ENCODE data around the gene ERICH6.

The ERICH6 gene

GRCh38 chr3:150733936-150734794 lies 30.4 kb upstream of the ERICH6 start:
- Histone ChIP-seq H3K9ac (ENCODE audit: low read length) (no peak overlapping the region), H3K27me3 (ENCODE audit: low read length) (no peaks in the 10 kb centered on the region), H3F3A (ENCODE audit: insufficient read depth) (no peaks in the 10 kb centered on the region), H3K27ac (ENCODE audit: low read depth, low read length) (no peak overlapping the region), H3K9me3 (ENCODE audit: insufficient read depth, low read length) (no peaks in the 10 kb centered on the region), H3K4me2 (ENCODE audit: low read depth, low read length, poor library complexity, severe bottlenecking) (no peak overlapping the region), H3K79me2 (ENCODE audit: insufficient read depth, low read length) (no peaks in the 10 kb centered on the region), H3K36me3 (ENCODE audit: low read length) (no peaks in the 10 kb centered on the region), H3K9me2 (replicated peaks; ENCODE audit: insufficient read depth, low read length) (no peaks in the 10 kb centered on the region), H3K4me3 (ENCODE audit: insufficient read depth, low read length, poor library complexity, severe bottlenecking) (no peak overlapping the region), H4K20me1 (ENCODE audit: low read depth, low read length) (no peaks in the 10 kb centered on the region), H2AFZ (ENCODE audit: low read depth, low read length, severe bottlenecking) (no peak overlapping the region)
- TF ChIP-seq, protein P1, sequence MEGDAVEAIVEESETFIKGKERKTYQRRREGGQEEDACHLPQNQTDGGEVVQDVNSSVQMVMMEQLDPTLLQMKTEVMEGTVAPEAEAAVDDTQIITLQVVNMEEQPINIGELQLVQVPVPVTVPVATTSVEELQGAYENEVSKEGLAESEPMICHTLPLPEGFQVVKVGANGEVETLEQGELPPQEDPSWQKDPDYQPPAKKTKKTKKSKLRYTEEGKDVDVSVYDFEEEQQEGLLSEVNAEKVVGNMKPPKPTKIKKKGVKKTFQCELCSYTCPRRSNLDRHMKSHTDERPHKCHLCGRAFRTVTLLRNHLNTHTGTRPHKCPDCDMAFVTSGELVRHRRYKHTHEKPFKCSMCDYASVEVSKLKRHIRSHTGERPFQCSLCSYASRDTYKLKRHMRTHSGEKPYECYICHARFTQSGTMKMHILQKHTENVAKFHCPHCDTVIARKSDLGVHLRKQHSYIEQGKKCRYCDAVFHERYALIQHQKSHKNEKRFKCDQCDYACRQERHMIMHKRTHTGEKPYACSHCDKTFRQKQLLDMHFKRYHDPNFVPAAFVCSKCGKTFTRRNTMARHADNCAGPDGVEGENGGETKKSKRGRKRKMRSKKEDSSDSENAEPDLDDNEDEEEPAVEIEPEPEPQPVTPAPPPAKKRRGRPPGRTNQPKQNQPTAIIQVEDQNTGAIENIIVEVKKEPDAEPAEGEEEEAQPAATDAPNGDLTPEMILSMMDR (IDR thresholded peaks at IDR 0.05; ENCODE audit: insufficient read depth, low read length, poor library complexity, severe bottlenecking) = no peak
- TF ChIP-seq EZH2phosphoT487 (conservative IDR thresholded peaks at IDR 0.05; ENCODE audit: low read length) = no peak

DNA sequence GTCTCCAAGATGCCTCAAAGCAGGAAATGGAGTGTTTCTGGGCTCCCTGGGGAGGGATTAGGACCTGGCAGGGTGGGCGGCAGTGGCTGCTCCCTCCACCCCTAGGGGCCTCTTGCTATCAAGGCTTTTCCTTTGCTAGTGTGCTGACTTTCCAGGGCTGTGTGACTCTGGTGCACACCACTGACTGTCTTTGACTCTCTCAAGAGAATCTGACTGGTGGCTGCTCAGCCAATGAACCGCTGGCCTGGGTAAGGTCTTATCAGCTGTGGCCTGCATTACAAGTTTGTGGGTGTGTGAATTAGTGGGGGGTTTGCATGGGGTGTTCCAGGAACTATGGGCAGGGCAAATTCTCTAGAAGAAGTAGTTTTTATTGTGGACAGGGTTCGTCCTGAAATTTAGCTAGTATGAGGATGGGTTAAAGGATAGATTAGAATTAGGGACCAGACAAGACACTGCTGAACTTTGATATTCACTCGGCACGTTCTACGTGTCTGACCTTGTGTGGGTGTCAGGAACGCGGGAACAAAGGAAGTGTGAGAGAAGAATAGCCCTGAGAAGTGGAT lies 29.7 kb upstream of the ERICH6 start:
- Histone ChIP-seq H3K27ac (ENCODE audit: low read depth, low read length) (no peak overlapping the region), H3K27me3 (ENCODE audit: low read length) (no peaks in the 10 kb centered on the region), H2AFZ (ENCODE audit: low read depth, low read length, severe bottlenecking) (no peak overlapping the region), H3K9me3 (ENCODE audit: insufficient read depth, low read length) (no peaks in the 10 kb centered on the region), H3K4me3 (ENCODE audit: insufficient read depth, low read length, poor library complexity, severe bottlenecking) (no peak overlapping the region), H3K9me2 (replicated peaks; ENCODE audit: insufficient read depth, low read length) (no peaks in the 10 kb centered on the region), H3K9ac (ENCODE audit: low read length) (no peak overlapping the region), H4K20me1 (ENCODE audit: low read depth, low read length) (no peaks in the 10 kb centered on the region), H3K4me2 (ENCODE audit: low read depth, low read length, poor library complexity, severe bottlenecking) (no peak overlapping the region), H3K79me2 (ENCODE audit: insufficient read depth, low read length) (no peaks in the 10 kb centered on the region), H3K36me3 (ENCODE audit: low read length) (no peaks in the 10 kb centered on the region), H3F3A (ENCODE audit: insufficient read depth) (no peaks in the 10 kb centered on the region)
- TF ChIP-seq, protein P1 (IDR thresholded peaks at IDR 0.05; ENCODE audit: insufficient read depth, low read length, poor library complexity, severe bottlenecking) = no peak
- TF ChIP-seq EZH2phosphoT487 (conservative IDR thresholded peaks at IDR 0.05; ENCODE audit: low read length) = no peak

GRCh38 chr3:150729682-150730360 lies 26.1 kb upstream of the ERICH6 start:
- Histone ChIP-seq H3F3A (ENCODE audit: insufficient read depth) (no peaks in the 10 kb centered on the region), H3K9ac (ENCODE audit: low read length) (no peak overlapping the region), H3K79me2 (ENCODE audit: insufficient read depth, low read length) (no peaks in the 10 kb centered on the region), H3K36me3 (ENCODE audit: low read length) (no peaks in the 10 kb centered on the region), H4K20me1 (ENCODE audit: low read depth, low read length) (no peaks in the 10 kb centered on the region), H3K4me2 (ENCODE audit: low read depth, low read length, poor library complexity, severe bottlenecking) (no peak overlapping the region), H3K9me3 (ENCODE audit: insufficient read depth, low read length) (no peaks in the 10 kb centered on the region), H3K9me2 (replicated peaks; ENCODE audit: insufficient read depth, low read length) (no peaks in the 10 kb centered on the region), H3K4me3 (ENCODE audit: insufficient read depth, low read length, poor library complexity, severe bottlenecking) (no peak overlapping the region), H3K27me3 (ENCODE audit: low read length) (no peaks in the 10 kb centered on the region), H2AFZ (ENCODE audit: low read depth, low read length, severe bottlenecking) (no peak overlapping the region), H3K27ac (ENCODE audit: low read depth, low read length) (no peak overlapping the region)
- no peak for TF ChIP-seq EZH2phosphoT487 (conservative IDR thresholded peaks at IDR 0.05; ENCODE audit: low read length)
- TF ChIP-seq, protein P1 (IDR thresholded peaks at IDR 0.05; ENCODE audit: insufficient read depth, low read length, poor library complexity, severe bottlenecking) = no peak

Data from SU-DHL-6 (cell line).